VCaP (cell line): ENCODE results near the gene SYNCRIP.
A peak's percentile ranks its signal among the peaks of the same experiment; 100 is the strongest.

Experiments
- H3K27ac ChIP-seq: fragments of 450-650 bp; 2 replicates; pipeline ENCODE4 v1.5.1; 2017
- CTCF ChIP-seq: fragments of 450-650 bp; conservative IDR thresholded peaks from 2 replicates; pipeline ENCODE4 v1.5.1; 2017; ENCODE audit warnings: mild to moderate bottlenecking, moderate library complexity

Gene SYNCRIP

GRCh38 chr6:85610182-85610895 is 32.3 kb downstream of the SYNCRIP start:
- TF ChIP-seq CTCF, result no peak

GRCh38 chr6:85602100-85602499 is 40.6 kb downstream of the SYNCRIP start:
- TF ChIP-seq CTCF, result no peak
- H3K27ac ChIP-seq, result no peak overlapping the region

More at GRCh38 chr6:85610182-85610895, 32.3 kb downstream of the SYNCRIP start:
- H3K27ac ChIP-seq, result no peak overlapping the region

- TF ChIP-seq CTCF, result no peak
- no peak overlapping the region for H3K27ac ChIP-seq
Measured at GRCh38 chr6:85600713-85601313, 41.9 kb downstream of the SYNCRIP start.

- peak overlapping the region; percentile 88 for H3K27ac ChIP-seq
- TF ChIP-seq CTCF, result no peak
Measured at GRCh38 chr6:85594197-85594930, 48.3 kb downstream of the SYNCRIP start.

GRCh38 chr6:85593438-85594196 is 49.1 kb downstream of the SYNCRIP start, which contains the start of gene SNX14:
Gene SNX14, minus strand, starts transcription at chr6:85593858. Its CDS starts 140 bp downstream, at chr6:85593718.
- H3K27ac ChIP-seq, result peak within 1 kb of the TSS; percentile 88
- TF ChIP-seq CTCF, result no peak

GRCh38 chr6:85592033-85592432 is 50.7 kb downstream of the SYNCRIP start:
- no peak for TF ChIP-seq CTCF
- H3K27ac ChIP-seq, result peak overlapping the region; percentile 88
